HK-2 (cell line): ENCODE data around the gene LPP.

Experiments used
- DNase-seq: peaks from one replicate; pipeline ENCODE4 v3.0.0-alpha.2; 2018; ENCODE audit not compliant: unreplicated experiment

LPP gene

GRCh38 chr3:188554404-188554803, 400.4 kb downstream of the LPP start:
- DNase-seq: no peak

GRCh38 chr3:188557235-188557634, 403.3 kb downstream of the LPP start:
- no peak for DNase-seq

GRCh38 chr3:188558343-188559071, 404.6 kb downstream of the LPP start:
- DNase-seq: no peak

GRCh38 chr3:188559072-188559429, 405.1 kb downstream of the LPP start:
- DNase-seq: no peak

- DNase-seq: no peak
Observed at GRCh38 chr3:188559856-188560255, 405.9 kb downstream of the LPP start.

- no peak for DNase-seq
Observed at GRCh38 chr3:188562144-188562543, 408.2 kb downstream of the LPP start.

GRCh38 chr3:188567478-188568195, 413.7 kb downstream of the LPP start:
- no peak for DNase-seq

- no peak for DNase-seq
Observed at GRCh38 chr3:188568736-188569135, 414.8 kb downstream of the LPP start.

- DNase-seq: no peak
Observed at GRCh38 chr3:188571531-188572095, 417.7 kb downstream of the LPP start.

- DNase-seq: no peak
Observed at GRCh38 chr3:188573291-188573940, 419.5 kb downstream of the LPP start.

GRCh38 chr3:188573956-188574355, 420.0 kb downstream of the LPP start:
- no peak for DNase-seq

- DNase-seq: no peak
Observed at GRCh38 chr3:188574885-188575284, 420.9 kb downstream of the LPP start.

GRCh38 chr3:188575501-188575900, 421.5 kb downstream of the LPP start:
- DNase-seq: no peak

GRCh38 chr3:188577539-188577938, 423.6 kb downstream of the LPP start:
- no peak for DNase-seq

GRCh38 chr3:188578576-188579363, 424.8 kb downstream of the LPP start:
- peak; percentile 14 for DNase-seq

- DNase-seq: no peak
Observed at GRCh38 chr3:188580223-188580622, 426.3 kb downstream of the LPP start.

- no peak for DNase-seq
Observed at GRCh38 chr3:188580659-188581058, 426.7 kb downstream of the LPP start.

- DNase-seq: no peak
Observed at GRCh38 chr3:188581365-188581764, 427.4 kb downstream of the LPP start.

- no peak for DNase-seq
Observed at GRCh38 chr3:188581792-188582191, 427.8 kb downstream of the LPP start.

- no peak for DNase-seq
Observed at GRCh38 chr3:188583341-188584161, 429.6 kb downstream of the LPP start.

GRCh38 chr3:188584162-188584529, 430.2 kb downstream of the LPP start:
- no peak for DNase-seq
